GM18507 (cell line): ENCODE results near the gene DNAI1.
A peak's percentile ranks its signal among the peaks of the same experiment; 100 is the strongest.
"Not testable (repeated sequence)": the region's sequence is repeated elsewhere in the genome, so short reads cannot be mapped to it uniquely, and the experiment has no call there.

Source experiments
- DNase-seq: peaks from one replicate; pipeline ENCODE4 v3.0.0; 2011; ENCODE audit warnings: low read depth; ENCODE audit not compliant: insufficient read length; ENCODE audit errors: extremely low spot score
- FAIRE-seq: peaks from 2 replicates; lab custom pipeline; 2011; peaks lifted over from hg19 to GRCh38; lab: Jason Lieb, UNC

DNAI1 gene

GRCh38 chr9:34458013-34458958, at the start of gene DNAI1, which contains the start of gene FAM219A:
DNAI1 (plus strand) TSS chr9:34458805; CDS start chr9:34459006, 201 bp downstream.
FAM219A (minus strand) TSS chr9:34458570; CDS start chr9:34458263, 307 bp downstream.
- FAIRE-seq = peak; percentile 96
- DNase-seq = peak; percentile 98

GRCh38 chr9:34409154-34409553, 49.5 kb upstream of the DNAI1 start:
- FAIRE-seq (no peak), DNase-seq (no peak)

DNA sequence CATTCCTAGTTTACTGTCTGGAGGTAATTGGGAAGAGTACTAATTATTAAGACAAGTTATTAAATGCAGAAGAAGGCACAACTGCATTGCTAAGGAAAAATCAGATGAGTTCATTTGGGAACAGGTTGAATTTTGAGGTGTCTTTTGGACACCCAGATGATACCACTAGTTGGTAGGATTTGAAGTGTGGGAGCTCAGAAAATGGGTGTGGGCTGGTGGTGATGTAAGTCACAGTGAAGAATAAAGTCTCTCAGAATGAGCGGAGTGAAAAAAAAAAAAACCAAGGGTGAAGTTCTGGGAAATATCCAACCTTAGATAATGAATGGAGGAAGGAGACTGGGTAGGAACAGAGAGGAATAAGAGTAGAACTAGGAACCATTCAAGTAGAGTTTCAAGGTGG, 46.3 kb upstream of the DNAI1 start:
- no peak for DNase-seq
- FAIRE-seq = no peak

DNA sequence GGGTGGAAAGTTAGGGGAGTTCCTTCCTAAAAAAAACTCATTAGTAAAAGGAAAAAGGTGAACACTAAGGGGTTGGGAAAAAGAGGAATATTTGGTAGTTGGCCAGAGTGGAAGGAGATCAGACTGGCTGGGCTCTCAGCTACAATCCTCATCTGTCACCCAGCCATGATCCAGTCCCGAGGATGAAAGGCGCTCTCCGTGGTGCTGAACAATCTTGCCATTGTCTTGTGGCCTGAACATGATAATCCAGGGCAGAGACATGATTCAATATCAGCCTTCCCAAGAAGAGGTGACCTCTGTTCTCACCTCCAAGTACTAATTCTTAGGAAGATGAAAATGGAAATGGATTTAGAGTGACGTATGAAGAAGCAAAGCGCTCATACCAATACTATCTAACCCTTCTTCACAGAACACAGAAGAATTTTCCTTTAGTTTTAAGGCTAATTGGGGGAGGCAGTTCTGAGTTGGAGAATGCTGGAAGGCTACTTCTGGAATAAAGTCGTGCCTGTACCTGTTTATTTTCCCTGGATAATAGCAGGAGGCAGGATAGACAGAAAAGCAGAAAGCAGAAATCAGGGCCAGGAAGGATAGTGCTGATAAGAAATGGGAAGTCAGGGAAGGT, 45.3 kb upstream of the DNAI1 start:
- no peak for DNase-seq

GRCh38 chr9:34417734-34418133, 40.9 kb upstream of the DNAI1 start:
- FAIRE-seq = no peak
- no peak for DNase-seq

More for the DNA sequence above, 45.3 kb upstream of the DNAI1 start:
- FAIRE-seq = peak; percentile 50

GRCh38 chr9:34419716-34420504, 38.7 kb upstream of the DNAI1 start:
- no peak for FAIRE-seq

GRCh38 chr9:34426347-34427074, 32.1 kb upstream of the DNAI1 start:
- FAIRE-seq (no peak), DNase-seq (no peak)

More at GRCh38 chr9:34419716-34420504, 38.7 kb upstream of the DNAI1 start:
- no peak for DNase-seq

GRCh38 chr9:34428325-34428958, 30.2 kb upstream of the DNAI1 start:
- FAIRE-seq (no peak), DNase-seq (no peak)

DNA sequence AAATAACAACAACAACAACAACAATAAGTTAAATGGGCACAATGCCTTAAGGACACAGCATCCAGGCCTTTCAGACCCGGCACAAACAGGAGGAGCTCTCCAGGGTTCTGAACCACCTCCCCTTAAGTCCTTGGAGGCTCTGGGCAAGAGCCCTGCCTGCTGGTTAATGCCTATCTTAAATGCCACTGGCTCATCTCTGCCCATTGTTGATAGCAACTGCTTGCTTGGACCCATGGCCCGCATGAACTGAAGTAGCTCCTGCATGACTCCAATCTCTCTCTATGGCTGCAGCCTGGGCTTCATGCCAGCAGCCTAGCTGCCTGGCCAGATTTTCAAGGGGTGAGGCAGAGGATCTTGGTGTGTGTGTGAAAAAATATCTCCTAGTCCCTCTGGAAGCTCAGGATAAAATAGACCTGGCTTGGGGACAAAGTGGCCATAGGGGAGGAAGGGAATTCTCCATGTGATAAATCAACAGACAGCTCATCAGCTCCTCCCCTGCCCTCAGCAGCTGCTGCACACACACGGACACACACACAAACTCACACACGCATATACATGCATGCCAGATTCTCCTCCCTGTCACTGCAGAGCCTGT, 27.7 kb upstream of the DNAI1 start:
- no peak for DNase-seq
- FAIRE-seq = no peak

GRCh38 chr9:34431667-34432066, 26.9 kb upstream of the DNAI1 start:
- DNase-seq = no peak
- FAIRE-seq = no peak

DNA sequence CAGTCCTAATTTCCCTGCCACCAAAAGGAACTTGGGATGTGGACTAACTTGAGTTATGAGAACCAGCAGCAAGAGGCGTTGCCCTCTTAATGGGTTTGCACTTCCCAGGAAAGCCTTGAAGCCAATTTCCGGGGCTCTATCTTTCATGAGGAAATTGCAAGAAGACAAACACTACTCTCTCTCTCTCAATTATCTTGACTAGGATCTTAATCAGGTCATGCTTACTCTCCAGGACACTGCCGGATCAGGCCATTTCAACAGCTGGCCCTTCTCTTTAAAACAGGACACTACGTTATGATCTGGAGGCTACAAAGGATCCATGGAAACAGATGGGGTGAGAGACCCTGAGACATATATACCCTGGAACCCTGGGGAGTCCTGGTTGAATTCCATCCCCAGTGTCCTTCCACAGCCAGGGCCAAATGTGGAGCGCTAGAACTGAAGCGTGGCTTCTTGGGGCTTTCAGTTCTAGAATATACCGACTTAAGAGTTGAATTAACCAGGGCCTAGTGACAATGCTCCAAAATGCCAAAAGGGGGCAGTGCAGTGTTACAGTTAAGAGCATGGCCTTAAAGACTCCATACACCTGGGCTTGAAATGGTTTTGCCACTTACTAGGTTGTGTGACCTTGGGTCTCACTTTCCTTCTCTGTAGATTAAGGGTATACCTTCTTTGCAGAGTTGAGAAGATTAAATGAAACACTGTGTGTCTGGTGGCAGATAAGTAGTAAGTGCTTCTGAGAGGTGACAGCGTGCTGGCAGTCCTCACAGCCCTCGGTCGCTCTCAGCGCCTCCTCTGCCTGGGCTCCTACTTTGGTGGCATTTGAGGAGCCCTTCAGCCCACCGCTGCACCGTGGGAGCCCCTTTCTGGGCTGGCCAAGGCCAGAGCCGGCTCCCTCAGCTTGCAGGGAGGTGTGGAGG, 21.3 kb upstream of the DNAI1 start:
- DNase-seq = peak; percentile 28
- FAIRE-seq = peak; percentile 91

- not testable (repeated sequence) for DNase-seq, FAIRE-seq
These were observed 20.7 kb upstream of the DNAI1 start for GRCh38 chr9:34437926-34438307.

GRCh38 chr9:34438465-34438864, 20.1 kb upstream of the DNAI1 start:
- FAIRE-seq, DNase-seq: not testable (repeated sequence)

DNA sequence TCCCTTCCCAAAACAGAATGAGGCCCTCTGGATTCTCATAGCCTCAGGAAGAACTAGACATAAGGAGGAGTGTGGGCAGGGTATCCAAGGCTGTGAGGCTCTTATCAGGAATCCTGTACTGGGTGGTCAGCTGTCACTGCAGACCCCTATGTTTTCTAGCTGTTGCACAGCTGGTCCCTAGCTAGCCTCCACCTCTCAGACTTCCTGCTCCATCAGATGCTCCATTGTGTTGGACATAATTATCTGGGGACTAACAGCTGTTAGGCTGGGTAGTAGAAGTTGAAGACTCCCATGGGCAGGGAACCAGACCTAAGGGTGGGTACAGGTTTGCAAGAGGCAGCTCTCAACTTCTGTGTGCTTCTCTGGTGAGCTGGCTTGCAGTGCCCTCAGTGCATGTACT, 18.6 kb upstream of the DNAI1 start:
- FAIRE-seq = no peak
- DNase-seq = no peak

GRCh38 chr9:34442770-34443169, 15.8 kb upstream of the DNAI1 start:
- no peak for FAIRE-seq
- DNase-seq = no peak

GRCh38 chr9:34443533-34443932, 15.1 kb upstream of the DNAI1 start:
- FAIRE-seq = no peak
- DNase-seq = no peak

- FAIRE-seq (no peak), DNase-seq (no peak)
These were observed 14.6 kb upstream of the DNAI1 start for GRCh38 chr9:34443976-34444375.
